Adipocyte (in vitro differentiated cells): ENCODE results near the gene RRBP1.
A peak's percentile ranks its signal among the peaks of the same experiment; 100 is the strongest.

Experiments used
- DNase-seq: peaks from one replicate; pipeline ENCODE4 v3.0.0-alpha.2; 2015; ENCODE audit warnings: low read depth
- H3K27me3 ChIP-seq: replicated peaks from 2 replicates; pipeline ENCODE4 v1.7.0; 2013; ENCODE audit warnings: mild to moderate bottlenecking, low read length, moderate library complexity; ENCODE audit not compliant: control insufficient read depth, insufficient read depth
- H3K36me3 ChIP-seq: 2 replicates; pipeline ENCODE4 v1.7.0; 2013; ENCODE audit warnings: low read length, mild to moderate bottlenecking, moderate library complexity; ENCODE audit not compliant: control insufficient read depth, insufficient read depth, severe bottlenecking
- H3K4me1 ChIP-seq: 2 replicates; pipeline ENCODE4 v1.7.0; 2013; ENCODE audit warnings: mild to moderate bottlenecking, low read length, moderate library complexity; ENCODE audit not compliant: control insufficient read depth, insufficient read depth
- H3K4me3 ChIP-seq: 2 replicates; pipeline ENCODE4 v1.7.0; 2013; ENCODE audit warnings: mild to moderate bottlenecking, low read length, moderate library complexity
- H3K9ac ChIP-seq: 2 replicates; pipeline ENCODE4 v1.7.0; 2013; ENCODE audit warnings: mild to moderate bottlenecking, low read length, moderate library complexity
- H3K9me3 ChIP-seq: 2 replicates; pipeline ENCODE4 v1.7.0; 2013; ENCODE audit warnings: mild to moderate bottlenecking, low read length, moderate library complexity; ENCODE audit not compliant: control insufficient read depth

The RRBP1 gene

DNA sequence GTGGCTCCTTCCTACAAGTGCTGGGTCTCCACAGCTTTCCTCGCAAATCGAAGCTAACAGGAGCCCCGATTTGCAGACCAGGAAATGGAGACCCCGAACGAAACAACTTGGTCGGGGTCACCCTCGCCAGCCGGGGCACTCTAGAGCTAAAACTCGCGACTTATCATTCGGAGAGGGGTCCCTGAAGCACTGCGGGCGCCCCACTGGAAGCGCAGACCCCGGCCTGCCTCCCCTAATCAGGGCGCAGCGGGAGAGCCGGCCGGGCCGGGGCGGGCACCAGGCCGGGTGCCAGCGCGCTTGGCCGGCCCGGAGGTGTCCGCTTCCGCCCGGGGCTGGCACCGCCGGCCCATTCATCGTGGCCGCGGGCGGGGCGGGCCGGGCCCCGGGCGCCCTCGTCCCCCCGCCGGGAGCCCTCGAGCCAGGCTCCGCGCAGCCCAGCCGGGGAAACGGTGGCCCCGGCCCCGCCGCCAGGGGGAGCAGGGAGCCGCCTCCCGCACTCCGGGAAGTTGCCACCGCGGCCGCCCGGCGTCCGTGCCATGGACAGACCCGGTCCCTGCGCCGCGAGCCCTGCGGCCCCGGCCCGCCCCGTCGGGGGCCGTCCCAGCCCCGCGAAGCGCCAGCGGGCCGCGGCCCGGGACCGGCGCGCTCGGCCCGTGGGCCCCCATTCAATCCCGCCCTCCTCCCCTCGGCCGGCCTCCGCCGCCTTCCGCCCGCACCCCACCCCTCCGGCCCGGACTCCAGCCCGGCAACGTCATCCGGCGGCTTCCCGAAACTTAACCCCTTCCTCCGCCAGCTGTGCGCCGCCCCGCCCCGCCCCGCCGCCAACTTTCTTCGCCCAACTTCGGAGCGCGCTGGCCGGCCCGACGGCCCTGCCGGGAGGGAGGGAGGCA is 961 bp downstream of the RRBP1 start:
- peak; percentile 93 for DNase-seq
- Histone ChIP-seq H3K36me3 (peaks cover 26% of the 10 kb centered on the region), H3K4me3 (peak overlapping the region; percentile 97), H3K9ac (peak overlapping the region; percentile 94), H3K27me3 (peaks cover 19% of the 10 kb centered on the region), H3K9me3 (no peaks in the 10 kb centered on the region), H3K4me1 (peaks cover 33% of the 10 kb centered on the region)

DNA sequence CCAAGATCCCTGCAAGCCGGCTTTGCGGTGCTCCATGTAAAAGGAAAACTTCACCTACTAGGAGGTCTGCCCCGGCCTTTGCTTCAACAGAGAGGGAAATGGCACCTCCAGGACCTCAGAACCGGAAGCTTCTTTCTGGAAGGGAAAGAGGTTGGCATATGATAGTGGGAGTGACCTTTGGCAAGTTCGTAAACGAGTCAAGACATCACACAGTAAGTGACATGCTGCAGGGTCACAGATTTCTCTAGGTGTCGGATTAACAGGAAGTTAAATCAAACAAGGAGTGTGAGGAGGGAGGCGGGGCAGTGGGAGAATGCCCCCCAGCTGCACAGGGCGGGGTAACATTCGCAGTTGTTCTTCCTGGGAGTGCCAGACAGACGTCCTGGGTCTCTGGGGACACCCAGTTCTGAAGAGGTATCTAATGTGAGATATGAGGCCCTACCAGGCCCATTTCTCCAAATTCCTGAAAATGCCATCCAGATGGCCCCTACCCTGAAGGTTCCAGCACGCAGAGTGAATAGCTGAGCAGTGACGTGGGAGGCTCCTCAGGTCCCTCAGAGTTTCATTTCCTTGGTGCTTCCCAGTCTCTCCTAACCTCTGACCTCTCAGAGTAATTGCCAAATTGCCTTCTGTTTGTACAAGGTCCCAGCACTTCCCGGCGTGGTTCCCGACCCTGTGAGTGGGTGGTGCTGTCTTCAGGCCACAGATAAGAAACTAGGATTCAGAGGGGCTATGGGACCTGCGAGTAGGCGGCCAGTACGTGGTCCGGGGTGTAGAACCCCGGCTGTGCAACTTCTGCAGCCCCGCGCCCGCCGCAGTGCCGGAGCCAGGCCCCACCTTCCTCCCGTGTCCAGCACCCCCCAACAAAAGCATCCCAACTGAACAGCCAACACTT is 1.9 kb downstream of the RRBP1 start:
- peaks cover 10% of the 10 kb centered on the region for H3K27me3 ChIP-seq
- peak; percentile 83 for DNase-seq
- peaks cover 26% of the 10 kb centered on the region for H3K36me3 ChIP-seq
- H3K4me1 ChIP-seq, result peaks cover 42% of the 10 kb centered on the region
- peak overlapping the region; percentile 94 for H3K9ac ChIP-seq
- H3K4me3 ChIP-seq, result peak overlapping the region; percentile 97
- H3K9me3 ChIP-seq, result no peaks in the 10 kb centered on the region

DNA sequence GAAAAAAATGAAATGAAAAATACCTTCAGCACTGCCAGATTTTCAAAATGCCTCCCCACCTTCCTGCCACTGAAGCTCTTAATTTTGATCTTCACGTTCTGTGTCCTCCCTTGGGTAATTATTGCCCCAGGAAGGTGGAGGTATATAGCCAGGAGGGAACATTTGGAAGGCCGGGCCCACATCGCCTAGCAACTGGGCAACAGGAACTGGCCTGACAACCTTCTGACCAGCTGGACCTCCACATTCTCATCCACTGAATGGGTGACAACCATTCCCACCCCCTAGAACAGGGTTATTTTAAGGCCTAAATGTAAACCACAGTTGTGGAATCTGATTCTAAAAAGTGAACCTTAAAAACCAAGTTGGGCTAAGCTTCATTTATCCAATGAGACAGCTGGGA is 3.2 kb downstream of the RRBP1 start:
- Histone ChIP-seq H3K36me3 (peaks cover 26% of the 10 kb centered on the region), H3K4me1 (peaks cover 52% of the 10 kb centered on the region), H3K9ac (no peak overlapping the region), H3K9me3 (no peaks in the 10 kb centered on the region), H3K4me3 (no peak overlapping the region), H3K27me3 (peaks cover 1% of the 10 kb centered on the region)
- no peak for DNase-seq

DNA sequence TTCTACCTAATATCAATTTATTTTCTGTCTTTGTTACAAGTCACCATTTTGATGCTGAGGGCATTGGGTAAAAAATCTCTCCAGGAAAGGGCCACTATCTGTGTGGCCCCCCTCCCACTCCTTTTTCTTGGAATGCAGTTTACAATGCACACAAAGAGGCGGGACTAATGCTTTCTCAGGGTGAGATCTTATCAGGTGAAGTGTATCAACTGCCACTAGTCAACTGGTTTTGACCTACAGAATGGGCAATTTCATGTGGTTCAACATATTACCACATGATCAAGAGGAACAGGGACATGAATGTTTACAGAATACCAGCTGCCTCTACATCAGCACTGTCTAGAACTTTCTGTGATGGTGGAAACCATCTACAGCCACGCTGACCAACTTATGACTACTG is 3.7 kb downstream of the RRBP1 start:
- Histone ChIP-seq H3K36me3 (peaks cover 26% of the 10 kb centered on the region), H3K4me1 (peaks cover 52% of the 10 kb centered on the region), H3K4me3 (no peak overlapping the region), H3K27me3 (no peaks in the 10 kb centered on the region), H3K9me3 (no peaks in the 10 kb centered on the region), H3K9ac (no peak overlapping the region)
- DNase-seq, result no peak

DNA sequence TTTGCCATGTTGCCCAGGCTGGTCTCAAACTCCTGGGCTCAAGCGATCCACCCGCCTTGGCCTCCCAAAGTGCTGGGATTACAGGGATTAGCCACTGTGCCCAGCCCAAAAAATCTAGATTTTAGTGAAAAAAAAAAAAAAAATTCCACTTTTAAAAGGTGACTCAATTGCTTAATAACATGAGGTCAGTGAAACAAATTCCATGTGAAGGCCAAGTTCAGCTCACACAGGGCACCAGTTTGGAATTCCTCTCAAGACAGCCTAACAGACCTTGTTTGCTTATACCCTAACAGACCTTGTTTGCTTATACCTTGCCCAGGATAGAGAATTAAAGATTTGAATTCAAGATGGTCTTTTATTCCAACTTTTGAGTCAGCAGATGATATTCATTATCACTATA is 5.1 kb downstream of the RRBP1 start:
- Histone ChIP-seq H3K27me3 (no peaks in the 10 kb centered on the region), H3K9me3 (no peaks in the 10 kb centered on the region), H3K4me3 (no peak overlapping the region), H3K36me3 (peaks cover 26% of the 10 kb centered on the region), H3K4me1 (peaks cover 48% of the 10 kb centered on the region), H3K9ac (no peak overlapping the region)
- DNase-seq, result peak; percentile 38

DNA sequence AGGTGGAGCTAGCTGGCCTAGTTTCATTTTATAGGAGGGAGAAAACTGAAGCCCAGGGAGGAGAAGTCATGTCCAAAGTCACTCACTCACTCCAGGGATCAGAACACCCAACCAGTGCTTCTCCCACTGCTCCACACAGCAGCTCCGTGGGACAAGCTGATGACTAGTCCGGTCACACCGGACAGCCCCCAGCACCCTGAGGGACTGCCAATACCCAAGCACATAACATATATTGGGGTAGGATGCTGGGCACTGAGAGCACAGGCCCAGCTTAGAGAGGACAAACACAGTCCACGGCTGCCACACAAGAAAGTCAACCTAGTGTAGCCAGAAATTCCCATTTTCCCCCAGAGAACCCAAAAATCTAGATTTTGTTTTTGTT is 5.7 kb downstream of the RRBP1 start:
- Histone ChIP-seq H3K36me3 (peaks cover 26% of the 10 kb centered on the region), H3K9ac (no peak overlapping the region), H3K27me3 (no peaks in the 10 kb centered on the region), H3K4me1 (peaks cover 48% of the 10 kb centered on the region), H3K9me3 (no peaks in the 10 kb centered on the region), H3K4me3 (no peak overlapping the region)
- no peak for DNase-seq

DNA sequence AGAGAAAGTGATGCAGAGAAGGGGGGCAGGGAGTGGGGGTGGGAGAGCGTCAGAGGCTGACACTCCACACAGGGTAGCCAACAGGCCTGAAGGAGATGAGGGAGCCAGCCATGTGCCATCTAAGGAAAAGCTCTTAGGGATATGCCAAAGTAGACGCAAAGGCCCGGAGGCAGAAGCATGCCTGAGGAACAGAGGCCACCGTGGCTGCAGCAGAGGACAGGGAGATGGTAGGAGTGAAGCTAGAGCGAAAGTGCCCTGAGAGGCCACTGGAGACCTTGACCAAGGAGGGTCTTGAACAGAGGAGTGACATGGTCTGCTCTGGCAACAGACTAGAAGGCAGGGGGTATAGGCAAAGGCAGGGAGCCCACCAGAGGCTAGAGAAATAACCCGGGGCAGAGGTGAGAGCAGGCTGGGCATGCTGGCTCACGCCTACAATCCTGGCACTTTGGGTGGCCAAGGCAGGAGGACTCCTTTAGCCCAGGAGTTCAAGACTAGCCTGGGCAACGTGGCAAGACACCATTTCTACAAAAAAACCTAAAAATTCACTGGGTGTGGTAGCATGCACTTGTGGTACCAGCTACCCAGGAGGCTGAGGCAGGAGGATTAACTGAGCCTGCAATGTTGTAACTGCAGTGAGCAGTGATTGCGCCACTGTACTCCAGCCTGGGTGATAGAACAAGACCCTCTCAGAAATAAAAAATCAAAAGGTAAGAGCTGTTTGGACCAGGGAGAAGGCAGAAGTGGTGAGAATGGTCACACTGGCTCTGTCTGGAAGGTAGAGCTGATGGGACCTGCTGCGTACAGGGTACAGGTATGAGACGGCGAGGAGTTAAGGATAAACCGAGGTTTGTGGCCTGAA is 6.3 kb downstream of the RRBP1 start:
- Histone ChIP-seq H3K27me3 (no peaks in the 10 kb centered on the region), H3K9ac (no peak overlapping the region), H3K4me3 (no peak overlapping the region), H3K9me3 (no peaks in the 10 kb centered on the region), H3K36me3 (peaks cover 26% of the 10 kb centered on the region), H3K4me1 (peaks cover 48% of the 10 kb centered on the region)
- DNase-seq, result peak; percentile 48

DNA sequence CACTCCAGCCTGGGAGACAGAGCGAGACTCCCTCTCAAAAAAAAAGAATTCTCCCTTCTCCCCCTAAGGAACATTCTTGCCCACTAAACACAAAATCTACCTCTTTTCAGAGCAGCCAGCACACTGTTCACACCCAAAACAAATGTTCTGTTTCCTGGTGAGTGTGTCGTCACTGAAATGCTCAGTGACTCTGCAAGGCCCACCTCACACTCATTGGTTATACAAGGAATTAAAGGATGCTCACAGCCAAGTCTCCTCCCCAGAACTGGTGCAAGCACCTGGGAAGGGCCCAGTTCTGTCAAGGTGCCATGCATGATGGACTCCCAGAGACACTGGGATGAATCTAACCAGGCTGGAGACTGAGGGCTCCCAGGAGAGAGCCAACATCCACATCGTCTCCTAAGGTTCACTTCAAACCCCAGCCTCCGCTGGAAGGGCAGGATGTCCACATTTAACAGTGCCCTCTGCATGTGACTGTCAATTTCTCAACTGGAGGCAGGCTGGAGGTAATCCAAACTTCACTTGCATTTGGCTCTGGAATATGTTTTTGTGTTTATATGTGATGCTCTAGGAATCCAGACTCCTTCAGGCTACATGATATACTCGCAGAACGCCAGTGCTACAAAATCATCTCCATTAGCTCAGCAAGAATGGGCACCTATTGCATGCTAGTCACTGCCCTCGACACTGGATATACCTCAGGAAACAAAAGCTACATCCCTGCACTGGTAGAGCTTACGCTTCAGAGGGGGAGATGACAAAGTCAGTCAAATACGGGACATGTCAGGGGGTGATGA is 7.1 kb downstream of the RRBP1 start:
- Histone ChIP-seq H3K9me3 (no peaks in the 10 kb centered on the region), H3K27me3 (no peaks in the 10 kb centered on the region), H3K4me3 (no peak overlapping the region), H3K4me1 (peaks cover 43% of the 10 kb centered on the region), H3K36me3 (peaks cover 28% of the 10 kb centered on the region), H3K9ac (no peak overlapping the region)
- peak; percentile 71 for DNase-seq

DNA sequence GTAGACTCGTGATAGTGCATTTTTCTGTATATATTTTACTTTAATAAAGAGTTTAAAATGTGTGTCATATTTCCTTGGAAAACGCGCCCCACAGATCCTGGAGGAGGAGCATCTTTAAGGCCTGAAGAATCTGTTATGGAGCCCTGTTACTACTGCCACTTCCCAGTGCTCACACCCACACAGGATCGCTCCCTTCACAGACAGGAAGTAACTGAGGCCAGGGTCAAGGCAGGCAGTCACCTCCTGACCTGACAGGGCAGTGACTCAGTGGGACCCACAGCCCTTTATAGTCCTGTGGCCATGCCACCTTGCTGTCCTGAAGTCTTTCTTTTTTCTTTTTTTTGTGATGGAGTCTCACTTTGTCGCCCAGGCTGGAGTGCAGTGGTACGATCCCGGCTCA is 9.0 kb downstream of the RRBP1 start:
- no peak for DNase-seq
- H3K27me3 ChIP-seq, result no peaks in the 10 kb centered on the region
- peaks cover 37% of the 10 kb centered on the region for H3K4me1 ChIP-seq
- peaks cover 21% of the 10 kb centered on the region for H3K36me3 ChIP-seq
- H3K9me3 ChIP-seq, result no peaks in the 10 kb centered on the region
- H3K4me3 ChIP-seq, result no peak overlapping the region
- no peak overlapping the region for H3K9ac ChIP-seq

DNA sequence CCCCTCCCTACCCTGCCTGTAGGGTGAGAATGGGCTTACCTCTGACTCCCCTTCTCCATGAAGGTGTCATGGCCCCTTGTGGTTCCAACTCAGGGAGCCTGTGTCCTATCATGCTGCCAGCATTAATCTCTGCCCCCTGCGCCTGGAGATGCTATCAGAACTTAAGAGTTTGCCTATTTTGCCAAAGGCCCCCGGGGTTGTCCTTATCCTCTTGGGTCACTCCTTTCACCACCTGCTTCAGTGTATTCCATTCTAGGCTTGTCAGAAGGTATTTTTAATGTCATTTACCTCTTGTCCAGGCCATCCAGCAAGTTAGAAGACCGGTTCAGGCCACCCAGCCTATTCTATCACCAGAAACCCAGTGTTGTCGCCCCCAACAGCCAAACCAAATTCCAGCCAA is 10.5 kb downstream of the RRBP1 start:
- H3K36me3 ChIP-seq, result peaks cover 18% of the 10 kb centered on the region
- H3K4me3 ChIP-seq, result no peak overlapping the region
- no peak for DNase-seq
- H3K9me3 ChIP-seq, result no peaks in the 10 kb centered on the region
- H3K27me3 ChIP-seq, result no peaks in the 10 kb centered on the region
- peaks cover 37% of the 10 kb centered on the region for H3K4me1 ChIP-seq
- no peak overlapping the region for H3K9ac ChIP-seq
